HEK293T (cell line): Measurements from ENCODE around the gene FBN1.

Experiments used
- ARNT ChIP-seq: fragments of 450-650 bp; IDR thresholded peaks from 2 replicates; pipeline ENCODE4 v1.6.1; 2017; ENCODE audit warnings: mild to moderate bottlenecking
- BHLHE40 ChIP-seq: fragments of 450-650 bp; IDR thresholded peaks from 2 replicates; pipeline ENCODE4 v1.6.1; 2016; ENCODE audit warnings: mild to moderate bottlenecking, moderate library complexity, borderline replicate concordance
- CTBP1 ChIP-seq: fragments of 450-650 bp; IDR thresholded peaks from 2 replicates; pipeline ENCODE4 v1.6.1; 2016; ENCODE audit warnings: borderline replicate concordance
- ELF4 ChIP-seq: fragments of 450-650 bp; IDR thresholded peaks from 2 replicates; pipeline ENCODE4 v1.6.1; 2017; ENCODE audit warnings: antibody characterized with exemption
- FOXA1 ChIP-seq: fragments of 450-650 bp; IDR thresholded peaks from 2 replicates; pipeline ENCODE4 v1.6.1; 2016; ENCODE audit warnings: mild to moderate bottlenecking
- FOXM1 ChIP-seq: fragments of 450-650 bp; IDR thresholded peaks from 2 replicates; pipeline ENCODE4 v1.6.1; 2017; ENCODE audit warnings: mild to moderate bottlenecking, borderline replicate concordance
- HDGF ChIP-seq: fragments of 450-650 bp; IDR thresholded peaks from 2 replicates; pipeline ENCODE4 v1.6.1; 2017; ENCODE audit warnings: antibody characterized with exemption, borderline replicate concordance
- L3MBTL2 ChIP-seq: fragments of 450-650 bp; conservative IDR thresholded peaks from 2 replicates; pipeline ENCODE4 v1.6.1; 2016; ENCODE audit warnings: mild to moderate bottlenecking
- LEF1 ChIP-seq: fragments of 450-650 bp; IDR thresholded peaks from 2 replicates; pipeline ENCODE4 v1.6.1; 2017; ENCODE audit warnings: mild to moderate bottlenecking, borderline replicate concordance
- NFRKB ChIP-seq: fragments of 450-650 bp; IDR thresholded peaks from 2 replicates; pipeline ENCODE4 v1.6.1; 2016; ENCODE audit warnings: mild to moderate bottlenecking, moderate library complexity
- SP1 ChIP-seq: fragments of 450-650 bp; IDR thresholded peaks from 2 replicates; pipeline ENCODE4 v1.6.1; 2017
- SUZ12 ChIP-seq: fragments of 450-650 bp; IDR thresholded peaks from 2 replicates; pipeline ENCODE4 v1.6.1; 2016; ENCODE audit warnings: mild to moderate bottlenecking
- ZNF384 ChIP-seq: fragments of 450-650 bp; IDR thresholded peaks from 2 replicates; pipeline ENCODE4 v1.6.1; 2016

DNA sequence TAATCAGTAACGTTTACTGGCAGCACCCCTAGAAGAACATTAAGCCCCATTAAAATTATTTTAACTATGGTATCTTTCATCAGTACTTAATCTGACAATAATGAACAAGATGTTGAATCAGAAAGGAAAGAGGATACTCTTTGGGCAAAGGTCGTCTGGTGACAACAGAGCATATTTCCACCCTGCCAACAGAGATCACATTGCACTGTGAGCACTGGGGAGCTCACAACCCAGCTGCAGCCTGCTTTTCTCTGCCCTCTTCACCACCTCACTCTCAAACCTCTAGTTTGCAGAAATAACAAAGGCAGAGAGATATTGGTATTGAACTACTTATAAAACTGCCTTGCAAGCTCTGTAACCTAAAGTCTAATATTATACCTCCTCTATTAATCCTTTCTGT is 130.0 kb downstream of the FBN1 start:
- no peak for TF ChIP-seq SUZ12
- no peak for TF ChIP-seq ARNT
- no peak for TF ChIP-seq SP1
- TF ChIP-seq HDGF, result no peak
- TF ChIP-seq BHLHE40, result no peak
- TF ChIP-seq CTBP1, result no peak
- no peak for TF ChIP-seq FOXA1
- TF ChIP-seq NFRKB, result no peak
- no peak for TF ChIP-seq FOXM1
- TF ChIP-seq LEF1, result no peak
- no peak for TF ChIP-seq ZNF384
- no peak for TF ChIP-seq L3MBTL2
- TF ChIP-seq ELF4, result no peak
